T-helper 2 cell (primary cell): ENCODE results near the gene SDK1.

Source experiments
- DNase-seq, 5 experiments: peaks; one replicate each; pipeline versions ENCODE4 v3.0.0 to v3.0.0-alpha.2; 2012 to 2022

SDK1 gene

GRCh38 chr7:3345699-3346481 lies 44.8 kb downstream of the SDK1 start:
- DNase-seq: no peak

GRCh38 chr7:3349126-3349525 lies 48.1 kb downstream of the SDK1 start:
- DNase-seq: no peak

- DNase-seq: no peak
Observed at GRCh38 chr7:3356173-3356572, 55.1 kb downstream of the SDK1 start.

- DNase-seq: no peak
Observed at GRCh38 chr7:3358991-3359390, 57.9 kb downstream of the SDK1 start.

- no peak for DNase-seq
Observed at GRCh38 chr7:3367261-3367660, 66.2 kb downstream of the SDK1 start.

GRCh38 chr7:3370068-3370830 lies 69.2 kb downstream of the SDK1 start:
- no peak for DNase-seq

GRCh38 chr7:3370921-3371320 lies 69.9 kb downstream of the SDK1 start:
- no peak for DNase-seq

GRCh38 chr7:3371601-3372000 lies 70.5 kb downstream of the SDK1 start:
- DNase-seq: peak in 1 of 5 experiments; percentile 8

- DNase-seq: no peak
Observed at GRCh38 chr7:3374239-3374638, 73.2 kb downstream of the SDK1 start.

GRCh38 chr7:3378390-3379150 lies 77.5 kb downstream of the SDK1 start:
- no peak for DNase-seq

GRCh38 chr7:3380034-3380433 lies 79.0 kb downstream of the SDK1 start:
- DNase-seq: no peak

- DNase-seq: no peak
Observed at GRCh38 chr7:3380886-3381685, 80.0 kb downstream of the SDK1 start.

GRCh38 chr7:3386423-3387190 lies 85.6 kb downstream of the SDK1 start:
- no peak for DNase-seq

GRCh38 chr7:3393862-3394261 lies 92.8 kb downstream of the SDK1 start:
- no peak for DNase-seq

GRCh38 chr7:3397324-3397723 lies 96.3 kb downstream of the SDK1 start:
- no peak for DNase-seq

- peak in 1 of 5 experiments; percentile 31 for DNase-seq
Observed at GRCh38 chr7:3399858-3400257, 98.8 kb downstream of the SDK1 start.

GRCh38 chr7:3404501-3404900 lies 103.4 kb downstream of the SDK1 start:
- DNase-seq: no peak

- peak in 1 of 5 experiments; percentile 90 for DNase-seq
Observed at GRCh38 chr7:3408814-3409595, 108.0 kb downstream of the SDK1 start.

GRCh38 chr7:3412871-3413270 lies 111.8 kb downstream of the SDK1 start:
- no peak for DNase-seq

- DNase-seq: no peak
Observed at GRCh38 chr7:3415861-3416312, 114.8 kb downstream of the SDK1 start.

- no peak for DNase-seq
Observed at GRCh38 chr7:3416453-3416852, 115.4 kb downstream of the SDK1 start.
